ENCODE measurements around the gene GIMAP7. TPM values are rescaled to one million over a fixed set of nuclear protein-coding genes. Genes with fewer than 3 reads are reported as not detected.

Gene GIMAP7
- not detected in 2 replicates for total RNA-seq

DNA sequence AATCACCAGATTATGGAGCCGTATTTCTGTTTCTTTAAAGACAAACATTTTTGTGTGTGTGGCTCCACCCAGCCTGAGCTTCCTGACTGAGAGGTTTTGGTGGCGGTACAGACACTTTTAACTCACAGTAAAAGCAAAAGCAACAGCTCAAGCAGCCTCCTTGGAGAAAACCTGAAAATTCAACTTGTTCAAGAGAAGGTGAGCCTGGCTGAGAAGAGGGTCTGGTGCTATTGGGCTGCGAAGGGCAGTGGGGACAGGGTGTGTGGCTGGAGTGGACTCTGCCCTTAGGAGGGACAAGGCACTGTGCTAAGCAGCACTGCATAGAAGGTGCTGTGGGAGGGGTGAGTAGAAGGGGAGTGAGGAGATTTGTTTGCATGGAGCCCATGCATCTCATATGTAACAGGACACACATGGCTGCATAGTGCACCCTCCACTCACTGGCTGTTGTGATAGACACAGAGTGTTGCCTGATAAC, at the start of gene GIMAP7:
Gene GIMAP7, plus strand, starts transcription at position 125 of the 475 bp plus-strand sequence. CDS start 5,103 bp downstream, outside the sequence.

DNA sequence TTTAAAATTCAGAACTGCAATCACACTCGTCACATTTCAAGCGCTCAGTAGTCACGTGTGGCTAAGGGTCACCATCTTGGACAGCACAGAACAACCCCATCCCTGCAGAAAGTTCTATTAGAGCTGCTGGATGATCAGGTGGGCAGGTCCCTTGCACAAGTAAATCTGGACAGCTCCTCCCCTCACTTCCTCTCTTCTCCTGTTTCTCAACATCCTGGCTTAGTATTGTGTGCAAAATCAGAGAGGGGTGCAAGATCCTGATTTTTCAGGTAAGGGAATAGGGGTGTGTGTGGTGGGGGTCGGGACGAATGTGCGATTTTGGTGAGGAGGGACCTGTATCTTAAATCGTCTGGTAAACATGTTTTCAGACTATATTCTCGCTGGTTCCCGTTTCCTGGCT, 52.5 kb downstream of the GIMAP7 start, which contains the start of gene GIMAP4:
Gene GIMAP4, plus strand, starts transcription at position 222 of the 400 bp plus-strand sequence. CDS start 2,512 bp downstream, outside the sequence.

Other genes with a start within 250 kb of the GIMAP7 start
- 6.7 and 6.8 TPM in 2 replicates for gene LRRC61, start 191.5 kb upstream of the GIMAP7 start, total RNA-seq
- 0.17 and 0.45 TPM in 2 replicates for gene ACTR3C, start 191.3 kb upstream of the GIMAP7 start, total RNA-seq
- gene RARRES2, start 173.2 kb upstream of the GIMAP7 start, total RNA-seq, result 9.5 and 11.9 TPM in 2 replicates
- gene REPIN1, start 146.1 kb upstream of the GIMAP7 start, total RNA-seq, result 70.2 and 75.7 TPM in 2 replicates
- 5.9 and 7.4 TPM in 2 replicates for gene ZNF775, start 135.5 kb upstream of the GIMAP7 start, total RNA-seq
- not detected in 2 replicates for gene GIMAP8, start 64.2 kb upstream of the GIMAP7 start, total RNA-seq
- gene GIMAP4, start 52.5 kb downstream of the GIMAP7 start, total RNA-seq, result not detected in 2 replicates
- not detected in 2 replicates for gene GIMAP6, start 117.5 kb downstream of the GIMAP7 start, total RNA-seq
- 0.15 and 0.34 TPM in 2 replicates for gene GIMAP2, start 170.8 kb downstream of the GIMAP7 start, total RNA-seq
- not detected in 2 replicates for gene GIMAP1, start 201.7 kb downstream of the GIMAP7 start, total RNA-seq
- gene GIMAP5, start 222.5 kb downstream of the GIMAP7 start, total RNA-seq, result not detected in 2 replicates

Data from bronchus fibroblast of lung (primary cell).